Measurements from ENCODE around the gene UNC80. TPM values are rescaled to one million over a fixed set of nuclear protein-coding genes. Genes with fewer than 3 reads are reported as not detected.

The UNC80 gene
- total and polyA plus RNA-seq, 2 donors from 2014 or later = 0.04 to 0.06 TPM

GRCh38 chr2:210004881-210005280 lies 233.2 kb downstream of the UNC80 start:
- H3K36me3 ChIP-seq (ENCODE audit: control insufficient read depth in 2 of 3, insufficient read depth in 3 of 3, low read length in 3 of 3) = no peaks in the 10 kb centered on the region
- no peak overlapping the region for H3K27ac ChIP-seq (ENCODE audit: low read depth in 2 of 2, low read length in 2 of 2)
- no peaks in the 10 kb centered on the region for H3K27me3 ChIP-seq (ENCODE audit: control insufficient read depth, insufficient read depth, low read length)
- H3K4me3 ChIP-seq (ENCODE audit: low read length in 3 of 3) = no peak overlapping the region
- H3K9ac ChIP-seq (ENCODE audit: low read length in 3 of 3) = no peak overlapping the region
- DNase-seq (no peak), FAIRE-seq (no peak)
- no peaks in the 10 kb centered on the region for H3K9me3 ChIP-seq (ENCODE audit: control insufficient read depth in 2 of 3, insufficient read depth in 1 of 3, low read length in 3 of 3)
- no peak for TF ChIP-seq CTCF (IDR thresholded peaks at IDR 0.05; ENCODE audit: borderline replicate concordance, extremely low read depth, insufficient read depth)
- intact Hi-C loops (cut with DNase I) = no loop called here
- H3K4me1 ChIP-seq (ENCODE audit: control insufficient read depth in 2 of 3, insufficient read depth in 2 of 3, low read depth in 1 of 3, low read length in 3 of 3) = peaks cover 7 to 12% (median 7%) of the 10 kb centered on the region in 3 donors

GRCh38 chr2:210007895-210008294 lies 236.3 kb downstream of the UNC80 start:
- no peak overlapping the region for H3K27ac ChIP-seq (ENCODE audit: low read depth in 2 of 2, low read length in 2 of 2)
- no peak overlapping the region for H3K4me3 ChIP-seq (ENCODE audit: low read length in 3 of 3)
- DNase-seq (no peak), FAIRE-seq (no peak)
- no peaks in the 10 kb centered on the region for H3K9me3 ChIP-seq (ENCODE audit: control insufficient read depth in 2 of 3, insufficient read depth in 1 of 3, low read length in 3 of 3)
- no peaks in the 10 kb centered on the region for H3K36me3 ChIP-seq (ENCODE audit: control insufficient read depth in 2 of 3, insufficient read depth in 3 of 3, low read length in 3 of 3)
- TF ChIP-seq CTCF (IDR thresholded peaks at IDR 0.05; ENCODE audit: borderline replicate concordance, extremely low read depth, insufficient read depth) = no peak
- intact Hi-C loops (cut with DNase I) = no loop called here
- no peaks in the 10 kb centered on the region for H3K27me3 ChIP-seq (ENCODE audit: control insufficient read depth, insufficient read depth, low read length)
- H3K4me1 ChIP-seq (ENCODE audit: control insufficient read depth in 2 of 3, insufficient read depth in 2 of 3, low read depth in 1 of 3, low read length in 3 of 3) = peaks cover 7 to 12% (median 7%) of the 10 kb centered on the region in 3 donors
- H3K9ac ChIP-seq (ENCODE audit: low read length in 3 of 3) = no peak overlapping the region

GRCh38 chr2:210009126-210009525 lies 237.5 kb downstream of the UNC80 start:
- no peak for TF ChIP-seq CTCF (IDR thresholded peaks at IDR 0.05; ENCODE audit: borderline replicate concordance, extremely low read depth, insufficient read depth)
- intact Hi-C loops (cut with DNase I) = no loop called here
- Histone ChIP-seq H3K4me1 (ENCODE audit: control insufficient read depth in 2 of 3, insufficient read depth in 2 of 3, low read depth in 1 of 3, low read length in 3 of 3) (peaks cover 0 to 7% (median 6%) of the 10 kb centered on the region in 3 donors), H3K27ac (ENCODE audit: low read depth in 2 of 2, low read length in 2 of 2) (no peak overlapping the region), H3K36me3 (ENCODE audit: control insufficient read depth in 2 of 3, insufficient read depth in 3 of 3, low read length in 3 of 3) (no peaks in the 10 kb centered on the region), H3K9ac (ENCODE audit: low read length in 3 of 3) (no peak overlapping the region), H3K9me3 (ENCODE audit: control insufficient read depth in 2 of 3, insufficient read depth in 1 of 3, low read length in 3 of 3) (no peaks in the 10 kb centered on the region), H3K27me3 (ENCODE audit: control insufficient read depth, insufficient read depth, low read length) (no peaks in the 10 kb centered on the region), H3K4me3 (ENCODE audit: low read length in 3 of 3) (no peak overlapping the region)
- DNase-seq (no peak), FAIRE-seq (no peak)

GRCh38 chr2:210009896-210010295 lies 238.3 kb downstream of the UNC80 start:
- Histone ChIP-seq H3K27ac (ENCODE audit: low read depth in 2 of 2, low read length in 2 of 2) (no peak overlapping the region), H3K4me3 (ENCODE audit: low read length in 3 of 3) (no peak overlapping the region), H3K36me3 (ENCODE audit: control insufficient read depth in 2 of 3, insufficient read depth in 3 of 3, low read length in 3 of 3) (peaks cover 0 to 3% (median 0%) of the 10 kb centered on the region in 3 donors), H3K4me1 (ENCODE audit: control insufficient read depth in 2 of 3, insufficient read depth in 2 of 3, low read depth in 1 of 3, low read length in 3 of 3) (peaks cover 0 to 7% (median 6%) of the 10 kb centered on the region in 3 donors), H3K27me3 (ENCODE audit: control insufficient read depth, insufficient read depth, low read length) (no peaks in the 10 kb centered on the region), H3K9ac (ENCODE audit: low read length in 3 of 3) (no peak overlapping the region), H3K9me3 (ENCODE audit: control insufficient read depth in 2 of 3, insufficient read depth in 1 of 3, low read length in 3 of 3) (no peaks in the 10 kb centered on the region)
- no peak for TF ChIP-seq CTCF (IDR thresholded peaks at IDR 0.05; ENCODE audit: borderline replicate concordance, extremely low read depth, insufficient read depth)
- FAIRE-seq (no peak), DNase-seq (no peak)
- intact Hi-C loops (cut with DNase I) = no loop called here
